ENCODE measurements around the gene AK9.

GRCh38 chr6:109713097-109713496 is 22.1 kb upstream of the AK9 start:
- TF ChIP-seq CTCF (IDR thresholded peaks at IDR 0.05; ENCODE audit: low read length) (no peak), EZH2 (IDR thresholded peaks at IDR 0.05; ENCODE audit: borderline replicate concordance, low read length) (no peak)
